GM18873 (cell line): ENCODE measurements around the gene KLF18.
"Not testable (repeated sequence)": the region's sequence is repeated elsewhere in the genome, so short reads cannot be mapped to it uniquely, and the experiment has no call there.

Source experiments
- ATAC-seq: cut with Tn5 transposase; IDR thresholded peaks from one replicate; pipeline ENCODE4 v1.9.1; 2021; ENCODE audit warnings: mild to moderate bottlenecking, moderate library complexity, moderate number of reproducible peaks; ENCODE audit not compliant: unreplicated experiment, low FRiP score

The KLF18 gene

GRCh38 chr1:44129616-44130500 lies 11.6 kb downstream of the KLF18 start:
- ATAC-seq = no peak

GRCh38 chr1:44120398-44120949 lies 21.0 kb downstream of the KLF18 start:
- ATAC-seq = no peak

- no peak for ATAC-seq
These were observed 21.9 kb downstream of the KLF18 start for GRCh38 chr1:44119525-44119924.

GRCh38 chr1:44118682-44119081 lies 22.7 kb downstream of the KLF18 start, which contains the start of gene KLF17:
TSS of gene KLF17 (plus strand) at chr1:44118821. CDS start at chr1:44118908, 87 bp downstream.
- ATAC-seq = no peak

GRCh38 chr1:44117272-44117671 lies 24.2 kb downstream of the KLF18 start:
- ATAC-seq = not testable (repeated sequence)

- no peak for ATAC-seq
These were observed 27.3 kb downstream of the KLF18 start for GRCh38 chr1:44114098-44114497.

- ATAC-seq = no peak
These were observed 28.3 kb downstream of the KLF18 start for GRCh38 chr1:44113095-44113609.

- no peak for ATAC-seq
These were observed 28.9 kb downstream of the KLF18 start for GRCh38 chr1:44112486-44112885.

GRCh38 chr1:44111861-44112260 lies 29.6 kb downstream of the KLF18 start:
- ATAC-seq = no peak

GRCh38 chr1:44110916-44111315 lies 30.5 kb downstream of the KLF18 start:
- no peak for ATAC-seq

- ATAC-seq = no peak
These were observed 32.5 kb downstream of the KLF18 start for GRCh38 chr1:44108971-44109370.

- ATAC-seq = no peak
These were observed 33.2 kb downstream of the KLF18 start for GRCh38 chr1:44108241-44108640.

GRCh38 chr1:44105810-44106209 lies 35.6 kb downstream of the KLF18 start:
- no peak for ATAC-seq

GRCh38 chr1:44103270-44104131 lies 37.9 kb downstream of the KLF18 start:
- no peak for ATAC-seq

- no peak for ATAC-seq
These were observed 40.1 kb downstream of the KLF18 start for GRCh38 chr1:44101328-44101727.

GRCh38 chr1:44100183-44100868 lies 41.1 kb downstream of the KLF18 start:
- ATAC-seq = no peak

- ATAC-seq = no peak
These were observed 47.4 kb downstream of the KLF18 start for GRCh38 chr1:44094047-44094446.

- ATAC-seq = no peak
These were observed 50.8 kb downstream of the KLF18 start for GRCh38 chr1:44090429-44091252.

GRCh38 chr1:44089371-44090048 lies 51.9 kb downstream of the KLF18 start:
- ATAC-seq = no peak
